Lower leg skin (tissue), 4 donors: ENCODE results near the gene HMGN3. TPM values are rescaled to one million over a fixed set of nuclear protein-coding genes. Genes with fewer than 3 reads are reported as not detected.

ENCODE experiments used
- DNase-seq, 2 donors: peaks; one replicate each; pipeline ENCODE4 v3.0.0-alpha.2; 2019; ENCODE audit warnings: low spot score in 2 of 2
- H3K4me3 ChIP-seq: fragments of 200-600 bp; sonication (generic); 2 replicates; pipeline ENCODE4 v1.5.1; 2017; ENCODE audit warnings: mild to moderate bottlenecking, low read depth; ENCODE audit not compliant: poor library complexity, severe bottlenecking
- CTCF ChIP-seq, 3 donors: fragments of 450-650 bp; IDR thresholded peaks; one replicate each; pipeline ENCODE4 v1.5.1; 2016; ENCODE audit warnings: antibody characterized with exemption in 3 of 3, mild to moderate bottlenecking in 3 of 3, moderate library complexity in 2 of 3
- POLR2A ChIP-seq, 2 donors: fragments of 450-650 bp; IDR thresholded peaks; one replicate each; pipeline ENCODE4 v1.6.1; 2016 to 2017; ENCODE audit warnings: antibody characterized with exemption in 2 of 2, mild to moderate bottlenecking in 1 of 2, moderate library complexity in 1 of 2
- WGBS, 2 donors: methylation state at CpG; one replicate each; pipeline ENCODE4 v1.1.5; 2018; 5-methylcytosine and 5-hydroxymethylcytosine counted together
- intact Hi-C: fragments of 100-400 bp; cut with DNase I; formaldehyde crosslinking; loops from one replicate; pipeline ENCODE4 v1.15.0; 2023; ENCODE audit warnings: low total_unique reads
- total RNA-seq, 4 donors: library from RNA; depleted of rRNA; stranded (reverse); fragments of >200 nt; gene quantifications; one replicate each; pipeline ENCODE4 v1.1.0, GENCODE V29; 2016

The HMGN3 gene
- total RNA-seq, 4 donors from 2014 or later: 10.8 to 38.3 (median 21.4) TPM

- TF ChIP-seq POLR2A (IDR thresholded peaks at IDR 0.05) (no peak), CTCF (IDR thresholded peaks at IDR 0.05) (no peak)
- no peak overlapping the region for H3K4me3 ChIP-seq
- no peak for DNase-seq
- intact Hi-C loops: no loop called here
- WGBS, 2 donors: 84 to 92% methylated on average over 5 of the region's 5 CpGs
Observed at GRCh38 chr6:79186564-79186963, 47.9 kb downstream of the HMGN3 start.

GRCh38 chr6:79184641-79185040, 49.8 kb downstream of the HMGN3 start:
- WGBS, 2 donors: 82 to 85% methylated on average over 3 of the region's 3 CpGs
- no peak for TF ChIP-seq CTCF (IDR thresholded peaks at IDR 0.05)
- no peak for TF ChIP-seq POLR2A (IDR thresholded peaks at IDR 0.05)
- intact Hi-C loops: no loop called here
- H3K4me3 ChIP-seq: no peak overlapping the region
- DNase-seq: no peak

- TF ChIP-seq CTCF (IDR thresholded peaks at IDR 0.05) (no peak), POLR2A (IDR thresholded peaks at IDR 0.05) (no peak)
- 43 to 54% methylated on average over 2 of the region's 2 CpGs for WGBS, 2 donors
- intact Hi-C loops: no loop called here
Observed at GRCh38 chr6:79184086-79184485, 50.4 kb downstream of the HMGN3 start.

GRCh38 chr6:79180052-79180451, 54.4 kb downstream of the HMGN3 start:
- WGBS, 2 donors: 42 to 49% methylated on average over 2 of the region's 2 CpGs
- H3K4me3 ChIP-seq: no peak overlapping the region
- no peak for DNase-seq
- intact Hi-C loops: no loop called here
- TF ChIP-seq CTCF (IDR thresholded peaks at IDR 0.05): no peak
- no peak for TF ChIP-seq POLR2A (IDR thresholded peaks at IDR 0.05)

More at GRCh38 chr6:79184086-79184485, 50.4 kb downstream of the HMGN3 start:
- no peak for DNase-seq
- no peak overlapping the region for H3K4me3 ChIP-seq

- no peak for TF ChIP-seq CTCF (IDR thresholded peaks at IDR 0.05)
- TF ChIP-seq POLR2A (IDR thresholded peaks at IDR 0.05): no peak
- DNase-seq: no peak
- intact Hi-C loops: no loop called here
- no peak overlapping the region for H3K4me3 ChIP-seq
Observed at GRCh38 chr6:79173378-79173777, 61.1 kb downstream of the HMGN3 start.

GRCh38 chr6:79170959-79171358, 63.5 kb downstream of the HMGN3 start:
- TF ChIP-seq CTCF (IDR thresholded peaks at IDR 0.05): no peak
- no peak for TF ChIP-seq POLR2A (IDR thresholded peaks at IDR 0.05)
- H3K4me3 ChIP-seq: no peak overlapping the region
- 41 to 49% methylated on average over 3 of the region's 3 CpGs for WGBS, 2 donors
- no peak for DNase-seq
- intact Hi-C loops: no loop called here
